Duodenal mucosa (tissue), 2 donors: ENCODE data around the gene TTC1.

Source experiments
- H3K27ac ChIP-seq: one replicate; pipeline ENCODE4 v1.7.0; 2013; ENCODE audit warnings: low read depth, low read length
- H3K27me3 ChIP-seq, 2 donors: one replicate each; pipeline ENCODE4 v1.7.0; 2013; ENCODE audit warnings: low read length in 2 of 2, control low read depth in 1 of 2; ENCODE audit not compliant: insufficient read depth in 2 of 2, control insufficient read depth in 1 of 2
- H3K36me3 ChIP-seq, 2 donors: one replicate each; pipeline ENCODE4 v1.7.0; 2013; ENCODE audit warnings: low read length in 2 of 2, control low read depth in 1 of 2; ENCODE audit not compliant: insufficient read depth in 2 of 2, control insufficient read depth in 1 of 2
- H3K4me1 ChIP-seq, 2 donors: one replicate each; pipeline ENCODE4 v1.7.0; 2013; ENCODE audit warnings: low read length in 2 of 2, control low read depth in 1 of 2; ENCODE audit not compliant: insufficient read depth in 2 of 2, control insufficient read depth in 1 of 2
- H3K4me3 ChIP-seq, 2 donors: one replicate each; pipeline ENCODE4 v1.7.0; 2013; ENCODE audit warnings: low read length in 2 of 2, low read depth in 1 of 2
- H3K9ac ChIP-seq, 2 donors: one replicate each; pipeline ENCODE4 v1.7.0; 2013; ENCODE audit warnings: low read length in 2 of 2, low read depth in 1 of 2
- H3K9me3 ChIP-seq, 2 donors: one replicate each; pipeline ENCODE4 v1.7.0; 2013; ENCODE audit warnings: low read length in 2 of 2, control low read depth in 1 of 2; ENCODE audit not compliant: control insufficient read depth in 1 of 2

TTC1 gene

DNA sequence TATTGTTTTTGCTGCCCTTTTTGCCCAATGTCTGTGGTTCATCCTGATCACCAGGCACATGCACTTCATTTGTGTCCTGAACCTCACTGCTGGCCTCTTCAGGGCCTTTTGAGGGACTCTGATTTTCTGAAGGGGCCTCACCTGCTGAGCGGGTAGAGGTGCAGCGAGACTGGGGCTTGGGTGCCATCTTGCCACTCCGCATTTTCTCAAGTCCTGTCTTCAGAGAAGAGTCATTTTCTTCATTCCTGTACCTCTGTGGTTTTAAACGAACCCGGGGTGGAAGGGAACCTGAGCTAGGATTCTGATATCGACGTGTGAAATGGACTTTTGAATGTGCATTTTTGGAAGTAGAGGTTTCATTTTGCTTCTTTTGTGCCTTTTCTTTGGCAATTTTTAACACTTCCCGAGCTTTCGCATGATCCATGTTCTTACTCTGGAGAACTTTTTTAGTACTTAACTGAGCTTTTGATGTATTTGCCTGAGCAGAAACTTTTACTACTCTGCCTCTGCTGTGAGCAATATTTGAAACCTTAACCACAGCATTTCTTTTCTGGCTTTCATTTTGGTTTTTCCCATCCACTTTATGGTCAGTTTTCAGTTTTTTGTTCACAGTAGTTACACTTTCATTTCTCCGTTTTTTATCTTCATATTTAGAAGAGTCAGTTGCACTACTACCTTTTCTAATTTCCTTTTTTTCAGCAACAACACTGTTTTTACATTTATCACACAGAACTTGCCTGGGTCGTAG is 84.2 kb downstream of the TTC1 start:
- Histone ChIP-seq H3K27me3 (no peaks in the 10 kb centered on the region), H3K9me3 (no peaks in the 10 kb centered on the region), H3K4me3 (no peak overlapping the region), H3K36me3 (peaks cover 11 to 22% of the 10 kb centered on the region in 2 donors), H3K27ac (no peak overlapping the region), H3K4me1 (no peaks in the 10 kb centered on the region), H3K9ac (no peak overlapping the region)

GRCh38 chr5:160096178-160096577 is 87.2 kb downstream of the TTC1 start:
- Histone ChIP-seq H3K36me3 (peaks cover 11 to 26% of the 10 kb centered on the region in 2 donors), H3K9ac (no peak overlapping the region), H3K27ac (no peak overlapping the region)

GRCh38 chr5:160097991-160098390 is 89.1 kb downstream of the TTC1 start:
- Histone ChIP-seq H3K27me3 (no peaks in the 10 kb centered on the region), H3K36me3 (peaks cover 4 to 16% of the 10 kb centered on the region in 2 donors), H3K4me3 (no peak overlapping the region), H3K4me1 (no peaks in the 10 kb centered on the region), H3K9ac (no peak overlapping the region), H3K9me3 (no peaks in the 10 kb centered on the region), H3K27ac (no peak overlapping the region)

More at GRCh38 chr5:160096178-160096577, 87.2 kb downstream of the TTC1 start:
- H3K4me1 ChIP-seq, result no peaks in the 10 kb centered on the region
- H3K4me3 ChIP-seq, result no peak overlapping the region
- no peaks in the 10 kb centered on the region for H3K9me3 ChIP-seq
- H3K27me3 ChIP-seq, result no peaks in the 10 kb centered on the region

DNA sequence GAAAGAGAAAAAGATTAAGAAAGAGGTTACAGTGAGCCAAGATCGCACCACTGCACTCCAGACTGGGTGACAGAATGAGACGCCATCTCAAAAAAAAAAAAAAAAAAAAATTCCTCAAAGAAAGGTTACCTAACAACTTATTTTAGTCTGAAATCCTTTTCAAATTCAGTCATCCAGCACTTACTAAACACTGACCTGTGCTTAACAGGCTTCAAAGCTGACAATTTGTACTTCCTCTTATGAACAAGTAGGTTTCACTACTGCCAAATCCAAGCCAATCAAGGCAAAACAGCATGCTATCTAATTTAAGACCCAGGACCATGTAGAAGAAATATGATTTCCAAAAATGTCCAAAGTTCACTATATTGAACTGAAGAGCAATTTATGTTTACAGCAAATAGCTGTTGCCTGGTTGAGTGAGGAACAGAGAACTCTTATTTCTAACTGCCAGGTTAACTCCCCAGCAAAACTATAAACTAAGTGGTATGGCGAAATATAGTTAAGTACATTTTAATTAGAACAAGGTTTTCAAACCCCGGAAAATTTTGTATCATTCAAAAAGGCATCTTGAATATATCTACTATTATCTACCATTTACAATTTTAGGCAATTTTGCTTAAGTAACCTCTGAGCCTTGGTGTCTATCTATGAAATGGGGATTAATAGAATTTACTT is 96.9 kb downstream of the TTC1 start:
- no peak overlapping the region for H3K9ac ChIP-seq
- H3K4me3 ChIP-seq, result no peak overlapping the region
- H3K27me3 ChIP-seq, result no peaks in the 10 kb centered on the region
- H3K27ac ChIP-seq, result no peak overlapping the region
- H3K36me3 ChIP-seq, result peaks cover 5 to 14% of the 10 kb centered on the region in 2 donors
- no peaks in the 10 kb centered on the region for H3K9me3 ChIP-seq
- H3K4me1 ChIP-seq, result peaks cover 0 to 8% of the 10 kb centered on the region in 2 donors

DNA sequence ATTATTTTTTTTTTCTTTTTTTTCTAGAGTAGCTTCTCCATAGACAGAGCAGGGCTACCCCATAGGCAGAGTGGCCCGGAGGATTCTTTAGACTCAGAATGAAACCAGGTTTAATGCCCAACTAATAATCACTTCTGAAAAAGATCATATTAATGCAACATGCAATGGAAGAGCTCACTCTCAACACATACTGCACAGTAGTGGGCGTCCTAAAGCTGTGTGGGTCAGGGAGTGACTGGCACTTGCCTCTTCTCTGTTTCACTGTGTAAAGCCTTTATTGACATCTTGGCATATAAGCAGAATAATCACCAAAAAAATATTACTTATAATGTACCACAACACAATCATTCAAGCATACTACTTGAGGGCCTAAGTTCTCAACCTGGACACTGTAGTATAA is 99.2 kb downstream of the TTC1 start:
- Histone ChIP-seq H3K9ac (no peak overlapping the region), H3K9me3 (no peaks in the 10 kb centered on the region), H3K27ac (no peak overlapping the region), H3K27me3 (no peaks in the 10 kb centered on the region), H3K4me1 (peaks cover 0 to 8% of the 10 kb centered on the region in 2 donors), H3K4me3 (no peak overlapping the region), H3K36me3 (peaks cover 5 to 22% of the 10 kb centered on the region in 2 donors)
